Natural killer cell (primary cell): ENCODE data around the gene STEAP2. TPM values are rescaled to one million over a fixed set of nuclear protein-coding genes. Genes with fewer than 3 reads are reported as not detected.

Source experiments
- ATAC-seq, 3 donors: fragments of 150-1000 bp in 2 of 3; fragments of 200-7000 bp in 1 of 3; cut with Tn5 transposase; 1 replicate in 1 of 3; 2 replicates in 2 of 3; pipeline ENCODE4 v1.10.0; 2021; ENCODE audit warnings: mild to moderate bottlenecking in 2 of 3, moderate library complexity in 2 of 3
- DNase-seq, 2 donors: peaks; one replicate each; pipeline versions ENCODE4 v3.0.0 to v3.0.0-alpha.2; 2013 to 2021; ENCODE audit warnings: mixed read lengths in 1 of 2
- H3K27ac ChIP-seq: one replicate; pipeline ENCODE4 v1.5.1; 2013; ENCODE audit warnings: mild to moderate bottlenecking, low read length
- H3K27me3 ChIP-seq: one replicate; pipeline ENCODE4 v1.6.1; 2013; ENCODE audit warnings: low read length; ENCODE audit not compliant: control insufficient read depth, insufficient read depth
- H3K36me3 ChIP-seq: one replicate; pipeline ENCODE4 v1.6.1; 2013; ENCODE audit warnings: low read length; ENCODE audit not compliant: control insufficient read depth, insufficient read depth
- H3K4me1 ChIP-seq: one replicate; pipeline ENCODE4 v1.6.1; 2013; ENCODE audit warnings: low read length; ENCODE audit not compliant: control insufficient read depth, insufficient read depth
- H3K4me3 ChIP-seq: one replicate; pipeline ENCODE4 v1.5.1; 2013; ENCODE audit warnings: low read length
- H3K9me3 ChIP-seq: one replicate; pipeline ENCODE4 v1.6.1; 2013; ENCODE audit warnings: low read length; ENCODE audit not compliant: control insufficient read depth, insufficient read depth
- H3K27ac Mint-ChIP-seq, 2 donors: one replicate each; pipeline ENCODE4 v1.8.0; 2022; ENCODE audit warnings: mild to moderate bottlenecking in 2 of 2, mixed read lengths in 2 of 2, moderate library complexity in 1 of 2
- H3K27me3 Mint-ChIP-seq, 2 donors: one replicate each; pipeline ENCODE4 v1.8.0; 2022; ENCODE audit warnings: low read depth in 2 of 2, mixed read lengths in 2 of 2
- H3K36me3 Mint-ChIP-seq: one replicate; pipeline ENCODE4 v1.8.0; 2022; ENCODE audit warnings: mixed read lengths
- H3K4me1 Mint-ChIP-seq, 2 donors: one replicate each; pipeline ENCODE4 v1.8.0; 2022; ENCODE audit warnings: mixed read lengths in 2 of 2
- H3K4me3 Mint-ChIP-seq: one replicate; pipeline ENCODE4 v1.8.0; 2022; ENCODE audit warnings: mild to moderate bottlenecking, moderate library complexity, mixed read lengths
- H3K9me3 Mint-ChIP-seq, 2 donors: one replicate each; pipeline ENCODE4 v1.8.0; 2022; ENCODE audit warnings: mixed read lengths in 2 of 2
- WGBS: methylation state at CpG from one replicate; pipeline ENCODE4 v1.1.7; 2013; ENCODE audit warnings: missing lambda C conversion rate; ENCODE audit not compliant: insufficient coverage; 5-methylcytosine and 5-hydroxymethylcytosine counted together
- intact Hi-C: fragments of 100-400 bp; cut with micrococcal nuclease; formaldehyde crosslinking; loops from one replicate; pipeline ENCODE4 v1.14.2; 2022
- total RNA-seq, 4 donors: library from RNA; stranded (reverse); fragments of 120-200 nt in 1 of 4; gene quantifications; one replicate each; pipeline versions ENCODE4 v1.2.3 to v1.2.4, GENCODE V29; 2013 to 2022
- TF ChIP-seq, protein P1 (sequence below): fragments of 200-600 bp; IDR thresholded peaks from one replicate; pipeline ENCODE4 v1.8.0; 2022; ENCODE audit warnings: antibody characterized with exemption

STEAP2 gene
- total RNA-seq, 3 donors from 2014 or later (not counting 1 experiment from before 2014, with no cell fraction given) = 0.05 to 0.16 TPM; not detected in 1

DNA sequence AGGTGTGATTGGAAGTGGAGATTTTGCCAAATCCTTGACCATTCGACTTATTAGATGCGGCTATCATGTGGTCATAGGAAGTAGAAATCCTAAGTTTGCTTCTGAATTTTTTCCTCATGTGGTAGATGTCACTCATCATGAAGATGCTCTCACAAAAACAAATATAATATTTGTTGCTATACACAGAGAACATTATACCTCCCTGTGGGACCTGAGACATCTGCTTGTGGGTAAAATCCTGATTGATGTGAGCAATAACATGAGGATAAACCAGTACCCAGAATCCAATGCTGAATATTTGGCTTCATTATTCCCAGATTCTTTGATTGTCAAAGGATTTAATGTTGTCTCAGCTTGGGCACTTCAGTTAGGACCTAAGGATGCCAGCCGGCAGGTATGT lies 13.6 kb downstream of the STEAP2 start:
- Histone ChIP-seq H3K9me3 (no peaks in the 10 kb centered on the region), H3K27me3 (peaks cover 7% of the 10 kb centered on the region), H3K36me3 (no peaks in the 10 kb centered on the region), H3K27ac (no peak overlapping the region), H3K4me1 (no peaks in the 10 kb centered on the region), H3K4me3 (no peak overlapping the region)
- H3K9me3 Mint-ChIP-seq = no peaks in the 10 kb centered on the region
- ATAC-seq = no peak
- no peaks in the 10 kb centered on the region for H3K4me1 Mint-ChIP-seq
- 91% methylated on average over 2 of the region's 3 CpGs for WGBS
- TF ChIP-seq, protein P1, sequence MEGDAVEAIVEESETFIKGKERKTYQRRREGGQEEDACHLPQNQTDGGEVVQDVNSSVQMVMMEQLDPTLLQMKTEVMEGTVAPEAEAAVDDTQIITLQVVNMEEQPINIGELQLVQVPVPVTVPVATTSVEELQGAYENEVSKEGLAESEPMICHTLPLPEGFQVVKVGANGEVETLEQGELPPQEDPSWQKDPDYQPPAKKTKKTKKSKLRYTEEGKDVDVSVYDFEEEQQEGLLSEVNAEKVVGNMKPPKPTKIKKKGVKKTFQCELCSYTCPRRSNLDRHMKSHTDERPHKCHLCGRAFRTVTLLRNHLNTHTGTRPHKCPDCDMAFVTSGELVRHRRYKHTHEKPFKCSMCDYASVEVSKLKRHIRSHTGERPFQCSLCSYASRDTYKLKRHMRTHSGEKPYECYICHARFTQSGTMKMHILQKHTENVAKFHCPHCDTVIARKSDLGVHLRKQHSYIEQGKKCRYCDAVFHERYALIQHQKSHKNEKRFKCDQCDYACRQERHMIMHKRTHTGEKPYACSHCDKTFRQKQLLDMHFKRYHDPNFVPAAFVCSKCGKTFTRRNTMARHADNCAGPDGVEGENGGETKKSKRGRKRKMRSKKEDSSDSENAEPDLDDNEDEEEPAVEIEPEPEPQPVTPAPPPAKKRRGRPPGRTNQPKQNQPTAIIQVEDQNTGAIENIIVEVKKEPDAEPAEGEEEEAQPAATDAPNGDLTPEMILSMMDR = no peak
- H3K4me3 Mint-ChIP-seq = no peak overlapping the region
- H3K27ac Mint-ChIP-seq = no peak overlapping the region
- no peaks in the 10 kb centered on the region for H3K36me3 Mint-ChIP-seq
- H3K27me3 Mint-ChIP-seq = peaks cover 24 to 33% of the 10 kb centered on the region in 2 donors
- intact Hi-C loops = no loop called here
- no peak for DNase-seq

DNA sequence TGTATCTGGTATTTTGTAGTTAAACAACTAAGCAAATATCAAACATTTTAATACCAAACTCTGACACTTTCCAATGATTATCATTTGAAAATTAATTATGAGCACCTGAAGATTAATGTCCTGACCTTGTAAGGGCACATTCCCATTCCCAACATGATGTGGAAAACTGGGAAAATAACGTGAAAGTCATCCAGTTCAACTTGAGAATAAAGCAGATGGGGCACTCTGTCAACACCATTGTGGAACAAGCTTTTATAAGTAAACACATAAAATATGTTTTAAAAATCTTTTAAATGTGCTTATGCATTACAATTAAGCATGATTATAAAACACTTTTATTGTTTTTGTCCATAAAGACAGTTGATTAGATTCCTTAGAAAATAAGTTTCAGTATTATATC lies 14.1 kb downstream of the STEAP2 start:
- Histone ChIP-seq H3K27ac (no peak overlapping the region), H3K27me3 (peaks cover 7% of the 10 kb centered on the region), H3K4me3 (no peak overlapping the region), H3K4me1 (no peaks in the 10 kb centered on the region), H3K9me3 (no peaks in the 10 kb centered on the region), H3K36me3 (no peaks in the 10 kb centered on the region)
- Mint-ChIP-seq H3K9me3 (no peaks in the 10 kb centered on the region), H3K36me3 (no peaks in the 10 kb centered on the region), H3K27ac (no peak overlapping the region), H3K4me3 (no peak overlapping the region), H3K27me3 (peaks cover 20 to 28% of the 10 kb centered on the region in 2 donors), H3K4me1 (no peaks in the 10 kb centered on the region)
- WGBS = 86% methylated on average over 1 of the region's 1 CpG
- ATAC-seq = no peak
- intact Hi-C loops = no loop called here
- TF ChIP-seq, protein P1 = no peak
- no peak for DNase-seq

DNA sequence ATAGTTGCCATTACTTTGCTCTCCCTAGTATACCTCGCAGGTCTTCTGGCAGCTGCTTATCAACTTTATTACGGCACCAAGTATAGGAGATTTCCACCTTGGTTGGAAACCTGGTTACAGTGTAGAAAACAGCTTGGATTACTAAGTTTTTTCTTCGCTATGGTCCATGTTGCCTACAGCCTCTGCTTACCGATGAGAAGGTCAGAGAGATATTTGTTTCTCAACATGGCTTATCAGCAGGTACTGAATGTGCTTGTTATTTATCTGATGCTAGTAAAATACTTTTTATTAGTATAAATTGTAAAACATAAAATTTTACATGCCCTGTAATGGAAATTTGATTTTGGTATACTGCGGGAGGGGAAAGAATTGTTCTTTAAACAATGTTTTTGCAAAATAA lies 15.7 kb downstream of the STEAP2 start:
- no peak overlapping the region for H3K27ac ChIP-seq
- H3K27me3 ChIP-seq = peaks cover 5% of the 10 kb centered on the region
- ATAC-seq (no peak), DNase-seq (no peak)
- H3K9me3 ChIP-seq = no peaks in the 10 kb centered on the region
- Mint-ChIP-seq H3K9me3 (no peaks in the 10 kb centered on the region), H3K4me3 (no peak overlapping the region), H3K27me3 (peaks cover 18 to 20% of the 10 kb centered on the region in 2 donors), H3K4me1 (no peaks in the 10 kb centered on the region), H3K36me3 (no peaks in the 10 kb centered on the region), H3K27ac (no peak overlapping the region)
- 73% methylated on average over 4 of the region's 5 CpGs for WGBS
- H3K4me3 ChIP-seq = no peak overlapping the region
- TF ChIP-seq, protein P1 = no peak
- no peaks in the 10 kb centered on the region for H3K36me3 ChIP-seq
- intact Hi-C loops = no loop called here
- H3K4me1 ChIP-seq = no peaks in the 10 kb centered on the region

DNA sequence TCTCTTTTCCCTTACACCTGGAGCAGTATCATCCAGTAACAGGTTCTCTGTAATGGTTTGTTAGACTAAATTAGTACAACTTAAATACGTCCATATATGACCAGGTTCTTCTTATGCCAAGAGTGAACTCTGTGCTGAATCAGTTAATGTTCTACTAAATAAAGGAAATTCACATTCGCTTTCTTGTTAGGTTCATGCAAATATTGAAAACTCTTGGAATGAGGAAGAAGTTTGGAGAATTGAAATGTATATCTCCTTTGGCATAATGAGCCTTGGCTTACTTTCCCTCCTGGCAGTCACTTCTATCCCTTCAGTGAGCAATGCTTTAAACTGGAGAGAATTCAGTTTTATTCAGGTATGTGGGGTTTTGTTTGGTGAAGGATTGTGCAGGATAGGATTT lies 18.1 kb downstream of the STEAP2 start:
- Mint-ChIP-seq H3K27me3 (peaks cover 14 to 20% of the 10 kb centered on the region in 2 donors), H3K4me3 (no peak overlapping the region), H3K36me3 (no peaks in the 10 kb centered on the region), H3K27ac (no peak overlapping the region), H3K4me1 (no peaks in the 10 kb centered on the region), H3K9me3 (no peaks in the 10 kb centered on the region)
- TF ChIP-seq, protein P1 = no peak
- DNase-seq (no peak), ATAC-seq (no peak)
- 94% methylated on average over 2 of the region's 2 CpGs for whole genome bisulfite sequencing
- no peaks in the 10 kb centered on the region for H3K4me1 ChIP-seq
- H3K4me3 ChIP-seq = no peak overlapping the region
- no peaks in the 10 kb centered on the region for H3K9me3 ChIP-seq
- H3K36me3 ChIP-seq = no peaks in the 10 kb centered on the region
- no peak overlapping the region for H3K27ac ChIP-seq
- intact Hi-C loops = no loop called here
- H3K27me3 ChIP-seq = peaks cover 3% of the 10 kb centered on the region
